Prostate gland (tissue), 2 donors: ENCODE results near the gene DPYD.

ENCODE experiments used
- CTCF ChIP-seq, 4 experiments: fragments of 200-600 bp in 2 of 4; fragments of 450-650 bp in 2 of 4; sonication (generic) in 2 of 4; IDR thresholded peaks; 1 replicate in 3 of 4; 2 replicates in 1 of 4; pipeline ENCODE4 v1.5.1; 2016 to 2019; ENCODE audit warnings: antibody characterized with exemption in 4 of 4, mild to moderate bottlenecking in 2 of 4, moderate library complexity in 2 of 4
- POLR2A ChIP-seq: fragments of 450-650 bp; IDR thresholded peaks from one replicate; pipeline ENCODE4 v1.6.1; 2016; ENCODE audit warnings: antibody characterized with exemption, mild to moderate bottlenecking

- TF ChIP-seq POLR2A (no peak), CTCF (IDR thresholded peaks at IDR 0.05) (no peak)
Measured at GRCh38 chr1:97610748-97611147, 310.1 kb downstream of the DPYD start.
